Measurements from ENCODE around the gene IL17RE. TPM values are rescaled to one million over a fixed set of nuclear protein-coding genes. Genes with fewer than 3 reads are reported as not detected.

Gene IL17RE
- total and polyA plus RNA-seq, 2 experiments from 2014 or later = 1.1 to 3.4 TPM

- no peaks in the 10 kb centered on the region; the same call in 1 of the 2 replicates for H3K27me3 ChIP-seq (ENCODE audit: insufficient read depth)
- no peak overlapping the region for H3K4me2 ChIP-seq
These were observed 38.1 kb downstream of the IL17RE start for GRCh38 chr3:9940746-9941145.

More at GRCh38 chr3:9940746-9941145, 38.1 kb downstream of the IL17RE start:
- Histone ChIP-seq H3K79me2 (replicated peaks; ENCODE audit: insufficient read depth) (no peaks in the 10 kb centered on the region), H3K27ac (ENCODE audit: low read depth) (no peak overlapping the region), H4K20me1 (replicated peaks; ENCODE audit: insufficient read depth) (no peaks in the 10 kb centered on the region), H3K36me3 (ENCODE audit: insufficient read depth) (peaks cover 6% of the 10 kb centered on the region; the same call in 1 of the 2 replicates), H3K9me2 (ENCODE audit: insufficient read depth) (no peaks in the 10 kb centered on the region), H3K4me1 (ENCODE audit: insufficient read depth) (no peaks in the 10 kb centered on the region), H3K4me3 (no peak overlapping the region), H2AFZ (no peak overlapping the region), H3F3A (replicated peaks; ENCODE audit: low read depth) (no peaks in the 10 kb centered on the region; the same call in 1 of the 2 replicates)
- H3K36me3 Mint-ChIP-seq (ENCODE audit: low read depth) = peaks cover 18% of the 10 kb centered on the region; the same call in 2 of the 3 replicates
- DNase-seq (ENCODE audit: low spot score) (no peak), ATAC-seq (no peak)
- peaks cover 12% of the 10 kb centered on the region for H3K27me3 Mint-ChIP-seq (ENCODE audit: insufficient read depth, low read depth, poor library complexity)
- no peak overlapping the region for H3K4me3 Mint-ChIP-seq
- H3K4me1 Mint-ChIP-seq = no peaks in the 10 kb centered on the region
- no peak overlapping the region for H3K27ac Mint-ChIP-seq
- TF ChIP-seq POLR2AphosphoS5 (IDR thresholded peaks at IDR 0.05; ENCODE audit: low read depth) = no peak
- no peak for TF ChIP-seq NANOG (IDR thresholded peaks at IDR 0.05; ENCODE audit: borderline replicate concordance)
- no peak for TF ChIP-seq ETS1 (IDR thresholded peaks at IDR 0.05)
- TF ChIP-seq ZNF114 (CRISPR knock-in tag; IDR thresholded peaks at IDR 0.05) = no peak
- no peak for TF ChIP-seq ZNF462 (CRISPR knock-in tag; IDR thresholded peaks at IDR 0.05)
- no peak for TF ChIP-seq EZH2phosphoT487 (IDR thresholded peaks at IDR 0.05; ENCODE audit: unreplicated experiment)
- TF ChIP-seq CREB1 (CRISPR knock-in tag; IDR thresholded peaks at IDR 0.05; ENCODE audit: low read depth) = no peak
- TF ChIP-seq CTCF (conservative IDR thresholded peaks at IDR 0.05; ENCODE audit: low read depth in 2 of 2) = no peak
- TF ChIP-seq ZNF331 (CRISPR knock-in tag; IDR thresholded peaks at IDR 0.05; ENCODE audit: low read depth) = no peak
- TF ChIP-seq STAT1 (IDR thresholded peaks at IDR 0.05; ENCODE audit: unreplicated experiment) = no peak
- TF ChIP-seq REST (IDR thresholded peaks at IDR 0.05; ENCODE audit: unreplicated experiment) = no peak
- TF ChIP-seq EZH2 (IDR thresholded peaks at IDR 0.05; ENCODE audit: low read depth, unreplicated experiment) = no peak
- no peak for TF ChIP-seq JUNB (IDR thresholded peaks at IDR 0.05; ENCODE audit: unreplicated experiment)
- no peaks in the 10 kb centered on the region for H3K9me3 Mint-ChIP-seq
